Endodermal cell (in vitro differentiated cells): ENCODE measurements around the gene ADD1. TPM values are rescaled to one million over a fixed set of nuclear protein-coding genes. Genes with fewer than 3 reads are reported as not detected.

Experiments
- DNase-seq: peaks from one replicate; pipeline ENCODE4 v3.0.0-alpha.2; 2017
- H3K27ac ChIP-seq: 2 replicates; pipeline ENCODE4 v1.5.1; 2013; ENCODE audit warnings: mild to moderate bottlenecking, low read depth, low read length, moderate library complexity
- H3K27me3 ChIP-seq: 2 replicates; pipeline ENCODE4 v1.6.1; 2013; ENCODE audit warnings: mild to moderate bottlenecking, low read length, moderate library complexity; ENCODE audit not compliant: insufficient read depth, control insufficient read depth, poor library complexity, severe bottlenecking
- H3K36me3 ChIP-seq: 2 replicates; pipeline ENCODE4 v1.7.0; 2013; ENCODE audit warnings: mild to moderate bottlenecking, low read length, moderate library complexity; ENCODE audit not compliant: control insufficient read depth, insufficient read depth
- H3K4me1 ChIP-seq: one replicate; pipeline ENCODE4 v1.7.0; 2013; ENCODE audit warnings: low read length; ENCODE audit not compliant: control insufficient read depth, insufficient read depth
- H3K4me3 ChIP-seq: 2 replicates; pipeline ENCODE4 v1.5.1; 2013; ENCODE audit warnings: mild to moderate bottlenecking, low read length, moderate library complexity
- H3K9ac ChIP-seq: 2 replicates; pipeline ENCODE4 v1.6.1; 2013; ENCODE audit warnings: mild to moderate bottlenecking, low read length, moderate library complexity; ENCODE audit not compliant: poor library complexity, severe bottlenecking; ENCODE audit errors: extremely low read depth
- H3K9me3 ChIP-seq: 2 replicates; pipeline ENCODE4 v1.6.1; 2013; ENCODE audit warnings: mild to moderate bottlenecking, low read length, moderate library complexity; ENCODE audit not compliant: control insufficient read depth
- H3K27ac Mint-ChIP-seq: 2 replicates; pipeline ENCODE4 v1.8.0; 2020; ENCODE audit warnings: mixed read lengths
- H3K27me3 Mint-ChIP-seq: 2 replicates; pipeline ENCODE4 v1.8.0; 2021; ENCODE audit warnings: mild to moderate bottlenecking, mixed read lengths; ENCODE audit not compliant: insufficient read depth
- H3K36me3 Mint-ChIP-seq: 2 replicates; pipeline ENCODE4 v1.8.0; 2020; ENCODE audit warnings: low read depth, mixed read lengths
- H3K4me1 Mint-ChIP-seq: 2 replicates; pipeline ENCODE4 v1.8.0; 2020; ENCODE audit warnings: mixed read lengths
- H3K4me3 Mint-ChIP-seq: 2 replicates; pipeline ENCODE4 v1.8.0; 2020; ENCODE audit warnings: mild to moderate bottlenecking, moderate library complexity, mixed read lengths
- H3K9me3 Mint-ChIP-seq: 2 replicates; pipeline ENCODE4 v1.8.0; 2020; ENCODE audit warnings: mild to moderate bottlenecking, mixed read lengths
- CTCF ChIP-seq: fragments of 200-600 bp; sonication (generic); conservative IDR thresholded peaks from 2 replicates; pipeline ENCODE4 v1.5.0; 2021; ENCODE audit warnings: antibody characterized with exemption, mild to moderate bottlenecking
- WGBS, 2 experiments: methylation state at CpG; one replicate each; pipeline versions ENCODE4 v1.1.5 to v1.1.7; 2013; ENCODE audit warnings: missing lambda C conversion rate in 2 of 2, mixed read lengths in 1 of 2; ENCODE audit not compliant: insufficient coverage in 1 of 2, insufficient read length in 1 of 2; 5-methylcytosine and 5-hydroxymethylcytosine counted together
- total RNA-seq, 2 donors: library from RNA; stranded (reverse); fragmentation: NEBNext Ultra II Directional in 1 of 2; extraction: Animal tissue kit (Norgen Biotek cat#: 25700) in 1 of 2; gene quantifications; 2 replicates in 1 of 2; 3 replicates in 1 of 2; pipeline ENCODE4 v1.2.1, GENCODE V29; 2021

Gene ADD1
- total RNA-seq, 2 donors from 2014 or later = 231 to 257 TPM

GRCh38 chr4:2823671-2824328 is 19.8 kb upstream of the ADD1 start:
- Mint-ChIP-seq H3K9me3 (no peaks in the 10 kb centered on the region), H3K4me1 (peaks cover 4% of the 10 kb centered on the region), H3K36me3 (peaks cover 44% of the 10 kb centered on the region), H3K27me3 (no peaks in the 10 kb centered on the region), H3K4me3 (no peak overlapping the region), H3K27ac (no peak overlapping the region)
- Histone ChIP-seq H3K4me3 (no peak overlapping the region), H3K9me3 (no peaks in the 10 kb centered on the region), H3K27ac (no peak overlapping the region), H3K27me3 (no peaks in the 10 kb centered on the region), H3K9ac (no peak overlapping the region), H3K36me3 (peaks cover 32% of the 10 kb centered on the region), H3K4me1 (no peaks in the 10 kb centered on the region)
- no peak for TF ChIP-seq CTCF
- DNase-seq = no peak
- WGBS, 2 experiments = 96 to 97% methylated on average over 11 to 14 of the region's 14 CpGs

GRCh38 chr4:2824329-2824835 is 19.3 kb upstream of the ADD1 start:
- Mint-ChIP-seq H3K36me3 (peaks cover 46% of the 10 kb centered on the region), H3K4me1 (peaks cover 4% of the 10 kb centered on the region), H3K27ac (no peak overlapping the region), H3K4me3 (no peak overlapping the region), H3K9me3 (no peaks in the 10 kb centered on the region), H3K27me3 (no peaks in the 10 kb centered on the region)
- Histone ChIP-seq H3K9me3 (no peaks in the 10 kb centered on the region), H3K27ac (no peak overlapping the region), H3K9ac (no peak overlapping the region), H3K4me1 (no peaks in the 10 kb centered on the region), H3K27me3 (no peaks in the 10 kb centered on the region), H3K36me3 (peaks cover 30% of the 10 kb centered on the region), H3K4me3 (no peak overlapping the region)
- 94 to 96% methylated on average over 16 to 24 of the region's 24 CpGs for WGBS, 2 experiments
- no peak for TF ChIP-seq CTCF
- DNase-seq = no peak

- Histone ChIP-seq H3K27ac (no peak overlapping the region), H3K9ac (no peak overlapping the region), H3K4me3 (no peak overlapping the region), H3K9me3 (no peaks in the 10 kb centered on the region), H3K4me1 (no peaks in the 10 kb centered on the region), H3K27me3 (no peaks in the 10 kb centered on the region), H3K36me3 (peaks cover 25% of the 10 kb centered on the region)
- H3K4me3 Mint-ChIP-seq = no peak overlapping the region
- no peak overlapping the region for H3K27ac Mint-ChIP-seq
- no peaks in the 10 kb centered on the region for H3K27me3 Mint-ChIP-seq
- 89 to 93% methylated on average over 7 to 17 of the region's 17 CpGs for WGBS, 2 experiments
- no peaks in the 10 kb centered on the region for H3K4me1 Mint-ChIP-seq
- no peaks in the 10 kb centered on the region for H3K9me3 Mint-ChIP-seq
- no peak for DNase-seq
- TF ChIP-seq CTCF = no peak
- peaks cover 43% of the 10 kb centered on the region for H3K36me3 Mint-ChIP-seq
Observed at GRCh38 chr4:2824836-2825381, 18.7 kb upstream of the ADD1 start.
